ENCODE measurements around the gene NCOA4. TPM values are rescaled to one million over a fixed set of nuclear protein-coding genes. Genes with fewer than 3 reads are reported as not detected.

The NCOA4 gene
- total and polyA plus RNA-seq, 2 of the 8 experiments (the other 6 are each of a cell fraction or from before 2014, with no cell fraction given): 28.9 to 65.2 TPM

GRCh38 chr10:46014683-46015405, 15.6 kb downstream of the NCOA4 start:
- Histone ChIP-seq H4K20me1 (replicated peaks in 1 of 2; ENCODE audit: control insufficient read depth in 1 of 2, insufficient read depth in 2 of 2, low read length in 2 of 2) (peaks cover 3 to 8% of the 10 kb centered on the region in 2 experiments), H4K91ac (replicated peaks; ENCODE audit: insufficient read length, low read length) (no peak overlapping the region), H4K8ac (ENCODE audit: extremely low read depth, insufficient read depth, low read length) (no peak overlapping the region), H2BK120ac (replicated peaks; ENCODE audit: low read depth, low read length) (no peak overlapping the region), H3K4me3 (ENCODE audit: extremely low read depth in 1 of 4, insufficient read depth in 2 of 4, low read depth in 3 of 4, low read length in 4 of 4) (no peak overlapping the region), H3K27me3 (replicated peaks in 1 of 4; ENCODE audit: control insufficient read depth in 3 of 4, extremely low read depth in 1 of 4, insufficient read depth in 3 of 4, low read length in 3 of 4) (peaks cover 0 to 1% (median 0%) of the 10 kb centered on the region in 4 experiments; a peak in 1 of 7 replicates), H3K4me2 (ENCODE audit: insufficient read depth in 1 of 2, low read depth in 2 of 2, low read length in 2 of 2) (no peak overlapping the region), H3K36me3 (ENCODE audit: control insufficient read depth in 2 of 4, insufficient read depth in 4 of 4, low read length in 3 of 4) (peaks cover 2 to 29% (median 18%) of the 10 kb centered on the region in 4 experiments; a peak in 6 of 8 replicates), H3K14ac (ENCODE audit: insufficient read length) (no peak overlapping the region), H4K5ac (ENCODE audit: insufficient read length, low read depth, low read length) (no peak overlapping the region), H2BK12ac (ENCODE audit: low read depth, low read length) (no peak overlapping the region), H3K18ac (ENCODE audit: extremely low read depth, low read length) (no peak overlapping the region), H3K27ac (ENCODE audit: low read depth, low read length) (no peak overlapping the region), H2AK5ac (ENCODE audit: low read depth, low read length) (no peak overlapping the region), H3K23ac (ENCODE audit: insufficient read length) (no peak overlapping the region), H2AFZ (ENCODE audit: low read length) (no peak overlapping the region), H3K4me1 (replicated peaks in 1 of 4; ENCODE audit: control insufficient read depth in 3 of 4, insufficient read depth in 4 of 4, low read length in 3 of 4) (no peaks in the 10 kb centered on the region), H2BK20ac (ENCODE audit: low read length) (no peak overlapping the region), H2BK5ac (ENCODE audit: low read depth, low read length) (no peak overlapping the region), H2BK15ac (ENCODE audit: low read length) (no peak overlapping the region), H3K4ac (replicated peaks; ENCODE audit: insufficient read length, low read depth, low read length) (no peak overlapping the region), H3K79me2 (ENCODE audit: control insufficient read depth in 1 of 2, insufficient read depth in 2 of 2, low read length in 2 of 2) (peaks cover 3 to 31% of the 10 kb centered on the region in 2 experiments; a peak in 3 of 4 replicates), H3K9ac (replicated peaks in 1 of 4; ENCODE audit: extremely low read depth in 1 of 4, low read depth in 3 of 4, low read length in 3 of 4) (no peak overlapping the region), H3K56ac (replicated peaks; ENCODE audit: insufficient read length, low read depth, low read length) (no peak overlapping the region), H3K23me2 (ENCODE audit: low read depth, low read length) (no peaks in the 10 kb centered on the region), H3K79me1 (ENCODE audit: low read depth, low read length) (peaks cover 2% of the 10 kb centered on the region; the same call in 1 of the 2 replicates), H3K9me3 (ENCODE audit: insufficient read depth in 2 of 2, low read depth in 1 of 2, low read length in 1 of 2) (no peaks in the 10 kb centered on the region)
- FAIRE-seq: no peak
- ChIA-PET CTCF (ENCODE audit: partially characterized antibody) (no interaction called here), POLR2A (ENCODE audit: partially characterized antibody) (interaction anchor here (1.8 kb wide), 1 partner anchor 9 kb away, joined by 6 read pairs; no protein-coding TSS in a partner anchor)
- DNase-seq (ENCODE audit: low read depth in 1 of 2, low spot score in 2 of 2): no peak
- WGBS, 2 experiments (ENCODE audit: extremely low coverage in 1 of 2, insufficient coverage in 1 of 2, insufficient read length in 1 of 2, insufficient replicate concordance in 2 of 2, low coverage in 1 of 2, low lambda C conversion rate in 2 of 2, missing lambda C conversion rate in 1 of 2): 88% methylated on average over 5 of the region's 5 CpGs; no CpG with 5 or more reads in 1 of the 2 experiments
- TF ChIP-seq ATF2 (IDR thresholded peaks at IDR 0.05; ENCODE audit: low read length) (no peak), SP1 (IDR thresholded peaks at IDR 0.05; ENCODE audit: low read depth, low read length) (no peak), BACH1 (IDR thresholded peaks at IDR 0.05; ENCODE audit: low read length) (no peak), YY1 (IDR thresholded peaks at IDR 0.05; ENCODE audit: low read depth, low read length) (no peak), RAD21 (IDR thresholded peaks at IDR 0.05 in 1 of 2, conservative IDR thresholded peaks at IDR 0.05 in 1 of 2; ENCODE audit: low read depth in 2 of 2, low read length in 2 of 2) (no peak), GABPA (IDR thresholded peaks at IDR 0.05; ENCODE audit: borderline replicate concordance, insufficient read depth, low read length) (no peak), GTF2F1 (IDR thresholded peaks at IDR 0.05; ENCODE audit: borderline replicate concordance, low read depth, low read length) (no peak)
